Tibial artery (tissue), 4 donors: ENCODE measurements around the gene TRAF3.
"Not testable (repeated sequence)": the region's sequence is repeated elsewhere in the genome, so short reads cannot be mapped to it uniquely, and the experiment has no call there.

Experiments
- DNase-seq, 2 donors: peaks; one replicate each; pipeline ENCODE4 v3.0.0-alpha.2; 2019
- H3K27ac ChIP-seq, 2 donors: fragments of 200-600 bp; sonication (generic) in 1 of 2; 1 replicate in 1 of 2; 2 replicates in 1 of 2; pipeline ENCODE4 v1.5.1; 2018 to 2019; ENCODE audit warnings: mild to moderate bottlenecking in 1 of 2
- H3K27me3 ChIP-seq, 2 donors: fragments of 200-600 bp; sonication (generic) in 1 of 2; one replicate each; pipeline versions ENCODE4 v1.5.1 to v1.6.0; 2016 to 2019
- H3K36me3 ChIP-seq, 3 donors: fragments of 200-600 bp; sonication (generic) in 2 of 3; one replicate each; pipeline ENCODE4 v1.5.1; 2016 to 2019; ENCODE audit warnings: mild to moderate bottlenecking in 2 of 3
- H3K4me1 ChIP-seq, 4 donors: fragments of 200-600 bp; sonication (generic) in 2 of 4; 1 replicate in 3 of 4; 2 replicates in 1 of 4; pipeline ENCODE4 v1.5.1; 2016 to 2019
- H3K4me3 ChIP-seq, 2 donors: fragments of 200-600 bp; sonication (generic) in 1 of 2; 1 replicate in 1 of 2; 2 replicates in 1 of 2; pipeline ENCODE4 v1.5.1; 2018 to 2019; ENCODE audit warnings: mild to moderate bottlenecking in 2 of 2
- H3K9me3 ChIP-seq, 3 donors: fragments of 200-600 bp; sonication (generic) in 1 of 3; one replicate each; pipeline ENCODE4 v1.5.1; 2016 to 2019
- CTCF ChIP-seq, 2 experiments: fragments of 200-600 bp in 1 of 2; fragments of 450-650 bp in 1 of 2; IDR thresholded peaks; one replicate each; pipeline ENCODE4 v1.5.1; 2017 to 2019; ENCODE audit warnings: antibody characterized with exemption in 2 of 2, mild to moderate bottlenecking in 1 of 2, moderate library complexity in 1 of 2
- intact Hi-C: fragments of 100-400 bp; cut with DNase I; formaldehyde crosslinking; loops from one replicate; pipeline ENCODE4 v1.15.0; 2023; ENCODE audit warnings: low total_unique reads

TRAF3 gene

GRCh38 chr14:102833341-102833740, 56.1 kb downstream of the TRAF3 start:
- Histone ChIP-seq H3K27ac (no peak overlapping the region), H3K9me3 (no peaks in the 10 kb centered on the region), H3K27me3 (no peaks in the 10 kb centered on the region), H3K4me1 (no peaks in the 10 kb centered on the region), H3K4me3 (no peak overlapping the region), H3K36me3 (peaks cover 0 to 4% (median 0%) of the 10 kb centered on the region in 3 donors)
- DNase-seq, result no peak
- intact Hi-C loops, result no loop called here
- no peak for TF ChIP-seq CTCF (IDR thresholded peaks at IDR 0.05)

- DNase-seq, result no peak
- Histone ChIP-seq H3K27ac (no peak overlapping the region), H3K4me3 (no peak overlapping the region), H3K4me1 (no peaks in the 10 kb centered on the region), H3K9me3 (no peaks in the 10 kb centered on the region), H3K27me3 (no peaks in the 10 kb centered on the region), H3K36me3 (peaks cover 0 to 4% (median 0%) of the 10 kb centered on the region in 3 donors)
- intact Hi-C loops, result no loop called here
- no peak for TF ChIP-seq CTCF (IDR thresholded peaks at IDR 0.05)
Observed at GRCh38 chr14:102833991-102834390, 56.7 kb downstream of the TRAF3 start.

GRCh38 chr14:102835959-102836358, 58.7 kb downstream of the TRAF3 start:
- peaks cover 0 to 4% (median 0%) of the 10 kb centered on the region in 3 donors for H3K36me3 ChIP-seq
- intact Hi-C loops, result no loop called here

GRCh38 chr14:102837120-102837519, 59.9 kb downstream of the TRAF3 start:
- H3K36me3 ChIP-seq, H3K27me3 ChIP-seq, H3K27ac ChIP-seq, H3K9me3 ChIP-seq, H3K4me1 ChIP-seq, DNase-seq, H3K4me3 ChIP-seq, intact Hi-C loops: not testable (repeated sequence)

More at GRCh38 chr14:102835959-102836358, 58.7 kb downstream of the TRAF3 start:
- Histone ChIP-seq H3K27me3 (no peaks in the 10 kb centered on the region), H3K27ac (no peak overlapping the region), H3K9me3 (no peaks in the 10 kb centered on the region), H3K4me1 (no peaks in the 10 kb centered on the region), H3K4me3 (no peak overlapping the region)
- no peak for TF ChIP-seq CTCF (IDR thresholded peaks at IDR 0.05)
- DNase-seq, result no peak

- no peak for DNase-seq
- H3K9me3 ChIP-seq, result no peaks in the 10 kb centered on the region
- H3K27me3 ChIP-seq, result no peaks in the 10 kb centered on the region
- H3K36me3 ChIP-seq, result no peaks in the 10 kb centered on the region
- intact Hi-C loops, result no loop called here
- H3K4me3 ChIP-seq, result no peak overlapping the region
- TF ChIP-seq CTCF (IDR thresholded peaks at IDR 0.05), result no peak
- no peaks in the 10 kb centered on the region for H3K4me1 ChIP-seq
- H3K27ac ChIP-seq, result no peak overlapping the region
Observed at GRCh38 chr14:102838501-102838900, 61.3 kb downstream of the TRAF3 start.

- intact Hi-C loops, result no loop called here
- no peak for DNase-seq
- Histone ChIP-seq H3K27me3 (no peaks in the 10 kb centered on the region), H3K4me1 (no peaks in the 10 kb centered on the region), H3K27ac (no peak overlapping the region), H3K9me3 (no peaks in the 10 kb centered on the region), H3K36me3 (no peaks in the 10 kb centered on the region), H3K4me3 (no peak overlapping the region)
- TF ChIP-seq CTCF (IDR thresholded peaks at IDR 0.05), result no peak
Observed at GRCh38 chr14:102840115-102840514, 62.9 kb downstream of the TRAF3 start.
